T-helper 2 cell (primary cell): Measurements from ENCODE around the gene CD1D.
A peak's percentile ranks its signal among the peaks of the same experiment; 100 is the strongest.
"Not testable (repeated sequence)": the region's sequence is repeated elsewhere in the genome, so short reads cannot be mapped to it uniquely, and the experiment has no call there.

Experiments used
- DNase-seq, 5 experiments: peaks; one replicate each; pipeline versions ENCODE4 v3.0.0 to v3.0.0-alpha.2; 2012 to 2022
- total RNA-seq, 2 donors: gene quantifications; one replicate each; lab custom pipeline; 2026; lab: John Stamatoyannopoulos, UW

The CD1D gene
- 0 to 0.07 reads per million in 2 donors for total RNA-seq

GRCh38 chr1:158180741-158181576 lies at the start of gene CD1D:
Gene CD1D (plus strand): TSS chr1:158180895. CDS start chr1:158181102, 207 bp downstream.
- DNase-seq, result no peak

GRCh38 chr1:158131217-158131616 lies 49.5 kb upstream of the CD1D start:
- no peak for DNase-seq

DNA sequence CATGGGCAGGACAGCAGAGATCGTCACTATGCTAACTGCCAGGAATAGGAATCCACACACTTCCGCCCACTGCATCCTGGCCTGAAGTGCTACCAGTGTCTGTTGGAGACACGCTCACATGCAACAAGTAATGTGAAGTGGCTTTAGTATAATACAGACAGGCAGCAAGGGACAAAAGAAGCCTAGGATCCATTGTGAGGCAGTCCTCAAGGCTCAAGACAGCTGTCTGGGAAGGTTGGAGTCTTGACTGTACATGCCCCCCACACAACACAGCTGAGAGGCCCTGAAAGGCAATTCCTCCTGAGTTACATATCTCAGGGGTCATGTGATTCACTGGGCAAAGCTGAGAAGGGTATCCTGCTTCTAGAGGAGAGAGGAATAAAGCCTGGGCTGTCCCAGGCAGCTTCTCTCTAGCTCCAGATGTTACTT lies 39.9 kb upstream of the CD1D start:
- no peak for DNase-seq

DNA sequence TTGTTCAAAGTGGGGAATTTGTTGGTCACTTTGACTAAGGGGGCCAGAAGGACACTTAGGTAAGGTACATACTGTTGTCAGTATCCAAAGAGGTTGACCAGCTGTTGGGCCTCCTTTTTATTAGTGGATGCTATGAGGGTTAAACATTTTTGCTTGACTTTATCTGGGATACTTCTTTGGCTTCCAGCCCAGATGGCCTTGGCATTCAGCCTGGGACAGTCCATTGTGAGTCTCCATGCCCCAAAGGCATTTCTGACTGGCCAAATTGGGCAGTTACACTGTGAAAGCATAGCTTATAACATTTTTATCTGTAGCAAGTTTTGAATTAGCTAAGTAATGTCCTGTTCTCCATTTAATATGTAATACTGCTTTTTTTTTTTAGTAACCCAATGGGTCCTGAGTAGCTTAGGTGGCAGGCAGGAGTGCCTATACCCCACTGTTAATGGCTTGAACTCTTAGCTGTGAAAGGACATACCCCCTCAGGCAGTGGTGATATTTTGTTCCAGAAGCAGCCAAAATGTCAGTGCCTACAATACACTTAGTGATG lies 35.4 kb upstream of the CD1D start:
- DNase-seq, result no peak

- DNase-seq, result no peak
Measured at GRCh38 chr1:158146165-158146564, 34.5 kb upstream of the CD1D start.

DNA sequence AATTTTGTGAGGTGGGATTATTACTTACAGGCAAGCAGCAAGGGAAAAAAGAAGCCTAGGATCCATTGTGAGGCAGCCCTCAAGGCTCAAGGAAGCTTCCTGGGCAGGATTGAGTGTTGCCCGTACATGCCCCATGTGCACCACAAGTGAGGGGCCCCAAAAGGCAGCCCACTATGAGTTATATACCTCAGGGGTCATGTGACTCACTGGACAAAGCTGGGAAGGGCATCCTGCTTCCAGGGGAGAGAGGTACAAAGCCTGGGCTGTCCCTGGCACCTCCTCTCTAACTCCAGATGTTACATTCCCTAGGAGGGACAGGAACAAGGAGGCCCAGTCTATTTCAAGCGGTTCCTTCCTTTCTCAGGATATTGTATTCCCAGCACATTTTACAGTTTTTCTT lies 34.0 kb upstream of the CD1D start:
- DNase-seq, result no peak

DNA sequence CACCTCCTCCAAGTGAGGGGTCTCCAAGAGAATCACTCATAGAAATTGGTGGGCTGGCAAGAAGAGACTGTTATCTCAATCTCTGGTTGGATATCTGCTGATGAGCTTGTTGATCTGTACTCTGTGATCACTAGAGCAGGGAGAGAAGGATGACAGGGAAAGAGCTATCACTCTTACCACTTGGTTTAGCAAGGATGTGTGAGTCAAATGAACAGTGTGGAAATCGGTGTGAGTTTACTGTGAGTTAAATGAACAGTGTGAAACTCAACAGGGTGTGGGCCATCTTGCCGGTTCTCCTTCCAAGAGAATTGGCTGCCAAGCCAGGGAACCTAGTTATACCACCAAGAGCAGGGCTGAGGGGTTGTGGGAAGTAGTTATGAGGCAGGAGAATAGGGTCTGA lies 33.3 kb upstream of the CD1D start:
- DNase-seq, result no peak

GRCh38 chr1:158147869-158148268 lies 32.8 kb upstream of the CD1D start:
- no peak for DNase-seq

- no peak for DNase-seq
Measured at GRCh38 chr1:158148468-158148867, 32.2 kb upstream of the CD1D start.

- DNase-seq, result no peak
Measured at GRCh38 chr1:158149175-158149574, 31.5 kb upstream of the CD1D start.

DNA sequence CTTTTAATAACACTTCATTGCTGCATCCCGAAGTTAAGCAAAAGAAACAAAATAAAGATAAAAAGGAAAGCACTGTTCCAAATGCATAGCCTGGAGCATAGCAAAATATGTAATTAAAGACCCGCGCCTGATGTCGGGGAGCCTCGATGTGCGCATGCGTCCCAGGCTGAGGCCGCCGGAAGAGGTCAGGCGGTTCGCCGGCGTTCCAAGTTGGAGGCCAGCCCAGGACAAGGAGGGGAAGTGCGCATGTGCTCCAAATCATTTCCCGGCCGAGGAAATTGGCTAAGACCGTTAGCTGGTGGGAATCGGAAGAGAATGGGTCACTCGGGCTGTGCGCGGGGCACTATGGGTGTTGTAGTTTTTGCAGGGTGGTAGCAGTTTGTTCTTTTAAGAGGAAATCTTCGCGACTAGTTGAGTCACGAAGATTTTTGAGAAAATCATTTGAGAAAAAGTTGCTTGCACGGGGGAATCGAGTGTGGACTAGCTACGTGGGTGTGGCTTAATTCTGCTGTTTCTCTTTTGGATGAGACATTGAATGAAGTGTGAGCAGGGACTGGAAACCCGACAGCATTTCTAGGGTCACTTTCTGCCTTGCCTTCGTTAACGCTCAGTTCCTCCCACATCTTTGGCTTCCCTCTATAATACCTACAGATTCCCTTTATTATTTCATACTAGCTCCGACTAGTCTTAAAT lies 31.0 kb upstream of the CD1D start:
- DNase-seq, result peak; percentile 22 to 74 (median 55)

DNA sequence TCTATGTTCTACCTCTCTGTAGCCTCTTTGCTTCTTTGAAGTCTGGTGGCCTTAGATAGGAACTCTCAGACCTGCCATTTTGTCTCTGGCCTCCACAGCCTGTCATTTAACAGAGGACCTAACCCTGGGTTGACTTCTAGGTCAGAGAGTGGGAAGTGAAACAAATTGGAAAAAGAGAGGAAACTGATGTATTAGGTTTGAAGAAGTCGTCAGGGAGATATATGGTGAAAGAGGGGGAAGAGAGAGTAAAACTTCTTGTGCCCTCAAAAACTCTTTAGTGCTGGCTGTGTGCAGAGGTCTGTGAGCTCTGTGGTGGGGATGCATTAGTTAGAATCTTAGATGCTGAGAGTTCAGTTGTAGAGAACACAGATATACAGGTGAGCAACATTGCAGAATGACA lies 30.2 kb upstream of the CD1D start:
- no peak for DNase-seq

DNA sequence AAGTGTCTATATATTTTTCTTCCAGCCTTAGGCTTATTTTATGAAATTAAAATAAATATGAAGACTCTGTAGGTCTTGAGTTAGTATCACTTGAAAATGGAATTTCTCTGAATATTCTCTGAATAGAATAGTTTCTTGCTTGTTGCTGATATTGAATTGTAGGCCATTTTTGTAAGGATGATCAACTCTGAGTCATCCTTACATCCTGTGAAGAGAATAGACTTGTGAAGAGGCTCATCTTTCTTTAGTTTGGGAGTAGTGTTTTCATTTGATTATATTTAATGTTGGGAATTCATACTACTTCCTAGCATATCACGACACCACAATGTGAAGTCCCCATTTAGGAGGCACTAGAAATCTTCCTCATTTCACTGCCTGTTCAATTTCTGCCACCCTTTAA lies 27.5 kb upstream of the CD1D start:
- DNase-seq, result no peak

- DNase-seq, result no peak
Measured at GRCh38 chr1:158153746-158154444, 26.8 kb upstream of the CD1D start.

- no peak for DNase-seq
Measured at GRCh38 chr1:158154501-158154900, 26.2 kb upstream of the CD1D start.

DNA sequence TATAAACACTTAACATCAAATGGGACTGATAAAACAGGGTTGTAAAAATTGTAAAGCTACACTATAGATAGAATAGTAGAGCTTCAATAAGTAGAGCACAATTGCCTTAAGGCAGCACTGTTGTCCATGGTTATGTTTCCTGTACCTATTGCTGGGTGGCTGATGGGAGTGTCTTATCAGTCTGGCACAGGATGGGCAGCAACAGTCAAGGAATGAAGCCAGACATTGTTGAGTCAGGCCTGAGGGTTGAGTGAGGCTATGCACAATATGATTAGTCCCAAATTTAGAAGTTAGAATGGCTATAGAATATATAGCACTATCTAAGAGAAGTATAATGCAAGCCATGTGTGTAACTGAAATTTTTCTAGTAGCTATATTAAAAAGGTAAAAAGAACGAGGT lies 25.0 kb upstream of the CD1D start:
- DNase-seq, result no peak

- DNase-seq, result no peak
Measured at GRCh38 chr1:158159597-158159996, 21.1 kb upstream of the CD1D start.

- no peak for DNase-seq
Measured at GRCh38 chr1:158161446-158161845, 19.2 kb upstream of the CD1D start.

GRCh38 chr1:158163000-158163947 lies 17.4 kb upstream of the CD1D start:
- no peak for DNase-seq

GRCh38 chr1:158169105-158169504 lies 11.6 kb upstream of the CD1D start:
- no peak for DNase-seq

GRCh38 chr1:158175915-158176314 lies 4.8 kb upstream of the CD1D start:
- DNase-seq, result not testable (repeated sequence)

- DNase-seq, result no peak
Measured at GRCh38 chr1:158176399-158176798, 4.3 kb upstream of the CD1D start.
